Measurements from ENCODE around the gene DCAF6. TPM values are rescaled to one million over a fixed set of nuclear protein-coding genes. Genes with fewer than 3 reads are reported as not detected.

The DCAF6 gene
- total and polyA plus RNA-seq, 3 donors from 2014 or later = 160 to 199 (median 173) TPM

DNA sequence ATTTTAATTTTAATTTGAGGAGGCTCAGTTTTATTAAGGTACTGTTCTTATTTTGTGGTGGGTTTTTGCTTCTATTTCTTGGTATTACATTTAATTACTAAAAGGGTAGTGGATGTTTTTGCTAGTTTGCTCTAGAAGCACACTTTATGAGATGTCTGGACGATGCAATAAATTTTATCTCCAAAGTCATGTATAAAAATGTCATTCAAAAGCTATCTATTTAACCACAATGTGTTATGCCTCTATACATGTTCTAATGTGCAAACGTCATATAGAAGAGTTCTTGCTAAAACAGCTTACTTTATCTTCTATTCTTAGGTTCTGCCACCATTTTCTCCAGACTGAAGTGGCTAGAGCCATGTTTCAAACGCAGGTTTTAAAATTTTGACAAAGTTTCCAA lies 13.3 kb downstream of the DCAF6 start:
- Histone ChIP-seq H3K36me3 (ENCODE audit: low read depth, missing control alignments) (no peaks in the 10 kb centered on the region), H3K27ac (no peak overlapping the region), H3K4me1 (peaks cover 3% of the 10 kb centered on the region), H3K9me3 (no peaks in the 10 kb centered on the region), H3K27me3 (no peaks in the 10 kb centered on the region), H3K4me3 (no peak overlapping the region)
- no peak for TF ChIP-seq POLR2A (IDR thresholded peaks at IDR 0.05)
- TF ChIP-seq, protein P1, sequence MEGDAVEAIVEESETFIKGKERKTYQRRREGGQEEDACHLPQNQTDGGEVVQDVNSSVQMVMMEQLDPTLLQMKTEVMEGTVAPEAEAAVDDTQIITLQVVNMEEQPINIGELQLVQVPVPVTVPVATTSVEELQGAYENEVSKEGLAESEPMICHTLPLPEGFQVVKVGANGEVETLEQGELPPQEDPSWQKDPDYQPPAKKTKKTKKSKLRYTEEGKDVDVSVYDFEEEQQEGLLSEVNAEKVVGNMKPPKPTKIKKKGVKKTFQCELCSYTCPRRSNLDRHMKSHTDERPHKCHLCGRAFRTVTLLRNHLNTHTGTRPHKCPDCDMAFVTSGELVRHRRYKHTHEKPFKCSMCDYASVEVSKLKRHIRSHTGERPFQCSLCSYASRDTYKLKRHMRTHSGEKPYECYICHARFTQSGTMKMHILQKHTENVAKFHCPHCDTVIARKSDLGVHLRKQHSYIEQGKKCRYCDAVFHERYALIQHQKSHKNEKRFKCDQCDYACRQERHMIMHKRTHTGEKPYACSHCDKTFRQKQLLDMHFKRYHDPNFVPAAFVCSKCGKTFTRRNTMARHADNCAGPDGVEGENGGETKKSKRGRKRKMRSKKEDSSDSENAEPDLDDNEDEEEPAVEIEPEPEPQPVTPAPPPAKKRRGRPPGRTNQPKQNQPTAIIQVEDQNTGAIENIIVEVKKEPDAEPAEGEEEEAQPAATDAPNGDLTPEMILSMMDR (IDR thresholded peaks at IDR 0.05) = no peak
- intact Hi-C loops (cut with DNase I; ENCODE audit: low total_unique reads) = no loop called here
- no peak for DNase-seq
- 68 to 80% methylated on average over 3 of the region's 3 CpGs for WGBS, 2 donors

DNA sequence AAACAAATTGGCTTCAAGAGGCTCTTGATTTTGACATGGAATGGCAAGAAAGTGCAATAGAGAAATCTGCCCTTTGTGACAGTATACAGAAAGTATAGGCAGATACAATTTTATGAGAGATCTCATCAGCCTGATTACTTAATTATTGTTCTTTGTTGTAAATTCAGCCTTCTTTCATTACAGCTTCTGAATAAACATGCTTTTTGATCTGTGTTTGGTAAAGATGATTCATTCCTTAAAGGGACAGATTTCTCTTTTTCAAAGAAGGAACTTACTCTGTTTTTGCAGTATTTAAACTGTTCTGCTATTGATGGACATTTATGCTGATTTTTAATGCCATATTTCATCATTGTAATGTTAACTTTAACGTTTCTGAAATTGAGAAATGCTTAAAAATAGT lies 14.1 kb downstream of the DCAF6 start:
- DNase-seq = no peak
- Histone ChIP-seq H3K4me1 (peaks cover 3% of the 10 kb centered on the region), H3K27ac (no peak overlapping the region), H3K27me3 (no peaks in the 10 kb centered on the region), H3K36me3 (ENCODE audit: low read depth, missing control alignments) (no peaks in the 10 kb centered on the region), H3K9me3 (no peaks in the 10 kb centered on the region), H3K4me3 (no peak overlapping the region)
- 73 to 84% methylated on average over 1 of the region's 1 CpG for WGBS, 2 donors
- intact Hi-C loops (cut with DNase I; ENCODE audit: low total_unique reads) = no loop called here
- no peak for TF ChIP-seq POLR2A (IDR thresholded peaks at IDR 0.05)
- TF ChIP-seq, protein P1 (IDR thresholded peaks at IDR 0.05) = no peak

DNA sequence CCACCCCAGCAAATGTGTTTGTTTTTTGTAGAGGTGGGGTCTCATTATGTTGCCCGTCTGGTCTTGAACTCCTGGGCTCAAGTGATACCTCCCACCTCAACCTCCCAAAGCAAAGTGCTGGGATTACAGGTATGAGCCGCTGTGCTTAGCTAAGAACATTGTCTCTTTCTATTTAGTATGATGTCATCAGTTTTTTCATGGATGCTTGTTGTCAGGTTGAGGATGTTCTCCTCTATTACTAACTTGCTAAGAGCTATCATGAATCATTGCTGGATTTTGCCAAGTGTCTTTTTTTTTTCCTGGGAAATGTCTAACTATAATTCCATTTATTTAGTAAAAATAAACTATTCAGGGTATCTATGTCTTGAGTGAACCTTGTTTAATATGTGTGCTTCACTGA lies 19.4 kb downstream of the DCAF6 start:
- Histone ChIP-seq H3K4me3 (no peak overlapping the region), H3K4me1 (no peaks in the 10 kb centered on the region), H3K36me3 (ENCODE audit: low read depth, missing control alignments) (no peaks in the 10 kb centered on the region), H3K27ac (no peak overlapping the region), H3K9me3 (no peaks in the 10 kb centered on the region), H3K27me3 (no peaks in the 10 kb centered on the region)
- TF ChIP-seq POLR2A (IDR thresholded peaks at IDR 0.05) = no peak
- TF ChIP-seq, protein P1 (IDR thresholded peaks at IDR 0.05) = no peak
- WGBS, 2 donors = 100% methylated on average over 2 of the region's 2 CpGs
- intact Hi-C loops (cut with DNase I; ENCODE audit: low total_unique reads) = no loop called here
- DNase-seq = no peak

DNA sequence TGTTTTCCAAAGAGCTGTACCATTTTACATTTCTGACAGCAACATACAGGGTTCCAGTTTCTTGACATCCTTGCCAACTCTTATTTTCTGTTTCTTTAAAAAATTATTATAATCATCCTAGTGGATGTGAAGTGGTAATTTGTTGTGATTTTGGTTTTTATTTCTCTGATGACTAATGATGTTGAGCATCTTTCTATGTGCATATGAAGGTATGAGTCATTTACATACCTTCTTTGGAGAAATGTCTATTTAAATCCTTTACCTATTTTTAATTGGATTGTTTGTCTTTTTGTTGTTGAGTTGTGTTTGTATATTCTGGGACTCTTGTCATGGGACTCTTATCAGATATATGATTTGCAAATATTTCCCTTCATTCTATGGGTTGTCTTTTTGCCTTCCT lies 21.2 kb downstream of the DCAF6 start:
- no peak overlapping the region for H3K4me3 ChIP-seq
- H3K4me1 ChIP-seq = no peaks in the 10 kb centered on the region
- no peak overlapping the region for H3K27ac ChIP-seq
- no peaks in the 10 kb centered on the region for H3K27me3 ChIP-seq
- intact Hi-C loops (cut with DNase I; ENCODE audit: low total_unique reads) = no loop called here
- DNase-seq = no peak
- TF ChIP-seq POLR2A (IDR thresholded peaks at IDR 0.05) = no peak
- TF ChIP-seq, protein P1 (IDR thresholded peaks at IDR 0.05) = no peak
- H3K9me3 ChIP-seq = no peaks in the 10 kb centered on the region
- H3K36me3 ChIP-seq (ENCODE audit: low read depth, missing control alignments) = no peaks in the 10 kb centered on the region

DNA sequence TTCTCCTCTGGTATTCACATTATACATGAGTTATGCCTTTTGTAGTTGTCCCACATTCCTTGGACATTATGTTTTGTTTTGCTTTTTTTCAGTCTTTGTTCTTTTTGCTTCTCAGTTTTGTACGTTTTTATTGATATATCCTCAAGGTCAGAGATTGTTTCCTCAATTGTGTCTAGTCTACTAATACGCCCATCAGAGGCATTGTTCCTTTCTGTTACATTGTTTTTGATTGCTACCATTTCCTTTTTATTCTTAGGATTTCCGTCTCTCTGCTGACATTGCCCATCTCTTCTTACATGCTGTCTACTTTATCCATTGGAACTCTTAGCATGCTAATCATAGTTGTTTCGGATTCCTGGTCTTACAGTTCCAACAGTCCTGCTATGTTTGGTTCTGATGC lies 28.2 kb downstream of the DCAF6 start:
- Histone ChIP-seq H3K9me3 (no peaks in the 10 kb centered on the region), H3K4me3 (no peak overlapping the region), H3K27ac (no peak overlapping the region), H3K27me3 (no peaks in the 10 kb centered on the region), H3K36me3 (ENCODE audit: low read depth, missing control alignments) (no peaks in the 10 kb centered on the region), H3K4me1 (peaks cover 5% of the 10 kb centered on the region)
- TF ChIP-seq, protein P1 (IDR thresholded peaks at IDR 0.05) = no peak
- TF ChIP-seq POLR2A (IDR thresholded peaks at IDR 0.05) = no peak
- WGBS, 2 donors = 55 to 67% methylated on average over 4 of the region's 4 CpGs
- no peak for DNase-seq
- intact Hi-C loops (cut with DNase I; ENCODE audit: low total_unique reads) = no loop called here
